ENCODE data around the gene FBL. TPM values are rescaled to one million over a fixed set of nuclear protein-coding genes. Genes with fewer than 3 reads are reported as not detected.
"Not testable (repeated sequence)": the region's sequence is repeated elsewhere in the genome, so short reads cannot be mapped to it uniquely, and the experiment has no call there.

FBL gene
- total and polyA plus RNA-seq, 2 of the 4 experiments (the other 2 are of a cell fraction), result 259 to 446 TPM

- BruUV-seq (replicated peaks); H2BK120ac ChIP-seq (ENCODE audit: low read depth, low read length); H3K9me1 ChIP-seq (ENCODE audit: insufficient read depth, low read length); H3K14ac ChIP-seq (replicated peaks; ENCODE audit: low read depth, low read length); CTCF ChIA-PET; H4K20me1 ChIP-seq (ENCODE audit: insufficient read depth, low read length); H3K18ac ChIP-seq (ENCODE audit: low read depth, low read length); H3K4me2 ChIP-seq (ENCODE audit: low read depth, low read length); H2AK9ac ChIP-seq (replicated peaks; ENCODE audit: low read depth, low read length, poor library complexity); H2BK20ac ChIP-seq (ENCODE audit: low read depth, low read length); H3K4ac ChIP-seq (ENCODE audit: low read depth, low read length); dilution Hi-C loops (cut with HindIII; ENCODE audit: low sequenced_read_pairs, unreplicated experiment); H3K79me1 ChIP-seq (ENCODE audit: low read depth in 1 of 2, low read length in 2 of 2); H2AFZ ChIP-seq (replicated peaks; ENCODE audit: low read length, poor library complexity); H4K91ac ChIP-seq (ENCODE audit: insufficient read depth, low read depth, low read length); intact Hi-C loops (cut with micrococcal nuclease); ATAC-seq (ENCODE audit: low read depth); H4K5ac ChIP-seq (ENCODE audit: low read depth, low read length); H4K8ac ChIP-seq (ENCODE audit: low read depth in 2 of 2, low read length in 2 of 2); H3K4me1 ChIP-seq (ENCODE audit: control insufficient read depth, insufficient read depth, low read length); H3K23ac ChIP-seq (ENCODE audit: low read depth, low read length); H2AK5ac ChIP-seq (ENCODE audit: low read depth, low read length); H3K36me3 ChIP-seq (ENCODE audit: control insufficient read depth, insufficient read depth, low read length); in situ Hi-C loops (cut with MboI; ENCODE audit: low sequenced_read_pairs); POLR2A ChIA-PET (ENCODE audit: unreplicated experiment); H2BK5ac ChIP-seq (ENCODE audit: low read depth, low read length, poor library complexity, severe bottlenecking); DNase-seq; H2BK15ac ChIP-seq (ENCODE audit: low read depth, low read length); H3K9me3 ChIP-seq (ENCODE audit: control insufficient read depth, insufficient read depth, low read length); H3K4me3 ChIP-seq (ENCODE audit: insufficient read depth, low read depth, low read length); H3K27ac ChIP-seq (ENCODE audit: insufficient read depth, low read length); H3K9ac ChIP-seq (ENCODE audit: low read depth, low read length); H3K27me3 ChIP-seq (ENCODE audit: control insufficient read depth, insufficient read depth, low read length); H3K56ac ChIP-seq (ENCODE audit: extremely low read depth, insufficient read depth, low read length): not testable (repeated sequence)
- 87% methylated on average over 7 of the region's 17 CpGs; no CpG with 5 or more reads in 1 of the 2 experiments for WGBS, 2 experiments (ENCODE audit: extremely low coverage in 2 of 2, insufficient read length in 1 of 2)
Observed at GRCh38 chr19:39877982-39878381, 31.8 kb upstream of the FBL start.

GRCh38 chr19:39877488-39877887 is 31.3 kb upstream of the FBL start:
- H3K27me3 ChIP-seq (ENCODE audit: control insufficient read depth, insufficient read depth, low read length), result not testable (repeated sequence)

More at GRCh38 chr19:39877488-39877887, 31.3 kb upstream of the FBL start:
- H3K14ac ChIP-seq (replicated peaks; ENCODE audit: low read depth, low read length); H3K18ac ChIP-seq (ENCODE audit: low read depth, low read length); H4K91ac ChIP-seq (ENCODE audit: insufficient read depth, low read depth, low read length); H3K36me3 ChIP-seq (ENCODE audit: control insufficient read depth, insufficient read depth, low read length); H4K5ac ChIP-seq (ENCODE audit: low read depth, low read length); H2BK120ac ChIP-seq (ENCODE audit: low read depth, low read length); H3K56ac ChIP-seq (ENCODE audit: extremely low read depth, insufficient read depth, low read length); CTCF ChIA-PET; H2AFZ ChIP-seq (replicated peaks; ENCODE audit: low read length, poor library complexity); H3K9me3 ChIP-seq (ENCODE audit: control insufficient read depth, insufficient read depth, low read length); H4K8ac ChIP-seq (ENCODE audit: low read depth in 2 of 2, low read length in 2 of 2); H3K4ac ChIP-seq (ENCODE audit: low read depth, low read length); H3K4me1 ChIP-seq (ENCODE audit: control insufficient read depth, insufficient read depth, low read length); H2AK9ac ChIP-seq (replicated peaks; ENCODE audit: low read depth, low read length, poor library complexity); H3K4me2 ChIP-seq (ENCODE audit: low read depth, low read length); BruUV-seq (replicated peaks); H2AK5ac ChIP-seq (ENCODE audit: low read depth, low read length); ATAC-seq (ENCODE audit: low read depth); H3K9me1 ChIP-seq (ENCODE audit: insufficient read depth, low read length); H2BK20ac ChIP-seq (ENCODE audit: low read depth, low read length); H2BK15ac ChIP-seq (ENCODE audit: low read depth, low read length); H2BK5ac ChIP-seq (ENCODE audit: low read depth, low read length, poor library complexity, severe bottlenecking); H3K79me1 ChIP-seq (ENCODE audit: low read depth in 1 of 2, low read length in 2 of 2); H4K20me1 ChIP-seq (ENCODE audit: insufficient read depth, low read length); H3K4me3 ChIP-seq (ENCODE audit: insufficient read depth, low read depth, low read length); H3K23ac ChIP-seq (ENCODE audit: low read depth, low read length); intact Hi-C loops (cut with micrococcal nuclease); H3K27ac ChIP-seq (ENCODE audit: insufficient read depth, low read length); DNase-seq; H3K9ac ChIP-seq (ENCODE audit: low read depth, low read length); POLR2A ChIA-PET (ENCODE audit: unreplicated experiment); in situ Hi-C loops (cut with MboI; ENCODE audit: low sequenced_read_pairs); dilution Hi-C loops (cut with HindIII; ENCODE audit: low sequenced_read_pairs, unreplicated experiment): not testable (repeated sequence)
- no CpG with 5 or more reads among the region's 14 CpGs for WGBS, 2 experiments (ENCODE audit: extremely low coverage in 2 of 2, insufficient read length in 1 of 2)
